HG03039 (cell line): ENCODE measurements around the gene ATP6AP2.

Source experiments
- ATAC-seq: cut with Tn5 transposase; IDR thresholded peaks from one replicate; pipeline ENCODE4 v1.9.1; 2021; ENCODE audit warnings: mild to moderate bottlenecking, moderate library complexity; ENCODE audit not compliant: unreplicated experiment

The ATP6AP2 gene

GRCh38 chrX:40637687-40638086 lies 56.9 kb downstream of the ATP6AP2 start:
- no peak for ATAC-seq

- no peak for ATAC-seq
Observed at GRCh38 chrX:40644176-40644575, 63.4 kb downstream of the ATP6AP2 start.

DNA sequence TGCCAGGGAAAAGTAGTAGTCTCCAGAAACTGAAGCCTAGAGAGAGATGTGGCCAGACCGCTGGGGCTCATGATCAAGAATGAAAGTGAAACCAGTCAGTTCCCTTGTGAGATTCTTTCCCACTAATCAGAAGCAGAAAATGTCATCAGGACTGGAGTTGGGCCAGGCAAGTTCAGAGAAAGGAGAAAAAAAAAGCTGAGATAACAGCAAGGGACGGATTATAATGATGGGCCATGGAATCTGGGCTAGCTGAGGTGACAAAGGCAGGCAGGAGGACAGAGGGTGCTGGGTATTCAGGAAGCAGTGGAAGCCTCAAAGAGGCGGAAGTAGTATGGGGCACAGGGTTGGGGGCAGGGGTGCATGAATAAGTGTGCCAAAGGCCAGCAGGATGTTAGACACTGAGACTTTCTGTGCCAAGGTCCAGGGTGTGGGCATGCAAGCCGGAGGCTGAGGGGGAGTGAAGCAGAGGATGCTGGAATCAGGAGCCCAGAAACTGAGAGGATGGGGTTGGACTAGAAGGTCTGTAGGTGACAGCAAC lies 64.1 kb downstream of the ATP6AP2 start:
- no peak for ATAC-seq

- ATAC-seq, result peak; percentile 21
Observed at GRCh38 chrX:40646489-40647306, 65.9 kb downstream of the ATP6AP2 start.

DNA sequence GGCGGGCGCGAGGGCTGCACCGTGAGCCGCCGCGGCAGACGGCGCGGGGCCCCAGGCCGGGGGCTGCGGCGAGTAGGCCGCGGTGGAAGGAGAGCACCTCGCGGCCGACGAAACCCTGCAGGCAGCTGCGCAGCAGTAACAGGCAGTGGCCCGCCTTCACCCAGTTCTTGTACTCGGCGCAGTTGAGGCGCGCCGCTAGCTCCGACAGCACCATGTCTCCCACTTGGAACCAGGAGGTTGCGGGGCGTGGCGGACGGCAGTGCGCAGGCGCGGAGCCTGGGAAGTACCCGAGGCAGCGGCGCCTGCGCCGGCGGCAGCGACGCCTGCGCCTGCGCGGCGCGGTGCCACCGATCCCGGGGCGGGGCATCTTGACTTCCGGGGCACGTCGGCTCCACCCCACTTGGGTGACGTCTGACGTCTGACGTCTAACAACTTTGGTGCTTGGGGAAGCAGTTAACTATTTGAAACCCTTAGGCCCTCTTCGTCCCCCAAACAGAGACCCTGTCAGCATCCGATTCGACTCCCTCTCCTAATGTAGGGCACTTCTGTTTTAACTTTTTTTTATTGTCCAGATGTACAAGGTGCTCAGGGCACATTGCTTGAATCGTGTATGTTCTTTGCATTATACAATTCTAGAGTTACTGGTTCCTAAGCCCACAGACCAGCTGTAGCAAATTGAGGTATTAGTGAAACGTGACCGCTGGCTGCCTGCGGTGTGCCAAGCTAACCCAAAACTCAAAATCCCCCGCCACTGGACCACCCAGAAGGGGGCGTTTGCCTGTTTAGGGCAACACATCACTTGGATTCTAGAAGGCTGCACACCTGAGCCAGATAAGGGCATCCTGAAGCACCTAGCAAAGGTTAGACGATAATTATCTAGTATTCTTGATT lies 66.8 kb downstream of the ATP6AP2 start, which contains the start of gene CXorf38:
TSS of gene CXorf38 (minus strand) at position 255 of the 891 bp plus-strand sequence. CDS start at position 214, 41 bp downstream.
- ATAC-seq, result peak; percentile 63

- ATAC-seq, result no peak
Observed at GRCh38 chrX:40651620-40652223, 71.0 kb downstream of the ATP6AP2 start.

DNA sequence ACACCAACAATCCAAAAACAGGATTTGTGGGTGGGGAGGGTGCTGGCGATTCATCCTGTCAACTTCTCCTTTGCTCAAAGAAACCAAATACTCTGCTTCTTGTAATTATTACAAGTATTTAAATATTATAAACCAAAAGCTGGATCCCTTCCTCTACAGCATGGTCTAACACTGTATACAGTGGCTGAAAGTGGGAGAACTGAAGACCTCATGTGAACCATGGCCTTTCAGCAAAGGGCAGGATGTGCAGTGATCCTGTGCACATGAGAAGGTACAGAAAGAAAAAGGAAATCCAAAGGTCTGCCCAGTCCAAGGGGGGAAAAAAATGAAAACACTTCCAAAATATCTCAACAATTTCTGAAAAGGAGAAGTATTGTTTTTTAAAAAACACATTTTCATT lies 71.9 kb downstream of the ATP6AP2 start:
- ATAC-seq, result no peak

DNA sequence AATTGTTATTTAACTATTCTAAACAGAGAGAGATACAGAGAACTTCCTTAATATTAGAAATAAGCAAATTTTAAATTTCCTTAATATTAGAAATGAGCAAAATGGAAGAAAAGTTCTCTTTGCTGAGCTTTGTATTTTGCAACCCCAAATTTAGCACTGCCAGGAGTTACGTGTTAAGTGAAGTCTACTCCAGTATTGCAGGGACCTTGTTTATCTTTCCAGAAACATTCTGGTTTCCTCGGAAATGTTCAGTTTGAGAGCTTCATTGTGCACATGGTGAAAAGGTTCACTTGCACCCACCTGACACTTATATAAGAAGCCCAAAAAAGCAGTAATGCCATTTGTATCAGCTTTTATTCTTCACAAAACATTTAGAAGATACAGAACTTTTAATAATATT lies 72.8 kb downstream of the ATP6AP2 start:
- ATAC-seq, result no peak
